Coronary artery (tissue), 2 donors: Measurements from ENCODE around the gene SLC9C2.
"Not testable (repeated sequence)": the region's sequence is repeated elsewhere in the genome, so short reads cannot be mapped to it uniquely, and the experiment has no call there.

ENCODE experiments used
- DNase-seq: peaks from one replicate; pipeline ENCODE4 v3.0.0-alpha.2; 2017; ENCODE audit warnings: low spot score
- H3K27ac ChIP-seq, 2 donors: fragments of 200-600 bp; sonication (generic); one replicate each; pipeline ENCODE4 v1.5.1; 2016 to 2019
- H3K4me3 ChIP-seq: fragments of 200-600 bp; sonication (generic); 2 replicates; pipeline ENCODE4 v1.5.1; 2016; ENCODE audit warnings: mild to moderate bottlenecking, moderate library complexity
- TF ChIP-seq, protein P1 (sequence below): fragments of 200-600 bp; sonication (generic); IDR thresholded peaks from one replicate; pipeline ENCODE4 v1.5.1; 2019; ENCODE audit warnings: antibody characterized with exemption

SLC9C2 gene

DNA sequence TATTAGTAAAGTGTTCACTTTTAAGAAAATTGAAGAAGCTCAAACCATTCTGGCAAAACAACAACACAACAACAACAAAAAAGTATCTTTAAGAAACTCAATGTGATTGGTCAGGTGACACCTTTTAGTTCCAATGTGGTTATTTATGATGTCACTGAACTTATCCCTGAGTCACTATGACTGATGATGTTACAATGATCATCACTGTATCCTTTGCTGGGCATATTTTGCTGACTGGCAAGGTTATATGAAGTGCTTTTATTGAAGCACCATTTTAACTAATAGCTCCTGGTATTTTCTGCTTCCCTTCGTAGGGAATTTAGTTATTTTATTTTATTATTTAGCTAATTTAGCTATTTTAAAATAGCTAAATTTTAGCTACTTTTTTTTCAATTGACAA lies 32.2 kb upstream of the SLC9C2 start, which contains the start of gene TEX50:
Gene TEX50 (plus strand): TSS at position 223 of the 400 bp plus-strand sequence. CDS start 184 bp downstream, outside the sequence.
- Histone ChIP-seq H3K4me3 (no peak within 1 kb of the TSS), H3K27ac (no peak within 1 kb of the TSS)
- no peak for DNase-seq
- TF ChIP-seq, protein P1, sequence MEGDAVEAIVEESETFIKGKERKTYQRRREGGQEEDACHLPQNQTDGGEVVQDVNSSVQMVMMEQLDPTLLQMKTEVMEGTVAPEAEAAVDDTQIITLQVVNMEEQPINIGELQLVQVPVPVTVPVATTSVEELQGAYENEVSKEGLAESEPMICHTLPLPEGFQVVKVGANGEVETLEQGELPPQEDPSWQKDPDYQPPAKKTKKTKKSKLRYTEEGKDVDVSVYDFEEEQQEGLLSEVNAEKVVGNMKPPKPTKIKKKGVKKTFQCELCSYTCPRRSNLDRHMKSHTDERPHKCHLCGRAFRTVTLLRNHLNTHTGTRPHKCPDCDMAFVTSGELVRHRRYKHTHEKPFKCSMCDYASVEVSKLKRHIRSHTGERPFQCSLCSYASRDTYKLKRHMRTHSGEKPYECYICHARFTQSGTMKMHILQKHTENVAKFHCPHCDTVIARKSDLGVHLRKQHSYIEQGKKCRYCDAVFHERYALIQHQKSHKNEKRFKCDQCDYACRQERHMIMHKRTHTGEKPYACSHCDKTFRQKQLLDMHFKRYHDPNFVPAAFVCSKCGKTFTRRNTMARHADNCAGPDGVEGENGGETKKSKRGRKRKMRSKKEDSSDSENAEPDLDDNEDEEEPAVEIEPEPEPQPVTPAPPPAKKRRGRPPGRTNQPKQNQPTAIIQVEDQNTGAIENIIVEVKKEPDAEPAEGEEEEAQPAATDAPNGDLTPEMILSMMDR: no peak

DNA sequence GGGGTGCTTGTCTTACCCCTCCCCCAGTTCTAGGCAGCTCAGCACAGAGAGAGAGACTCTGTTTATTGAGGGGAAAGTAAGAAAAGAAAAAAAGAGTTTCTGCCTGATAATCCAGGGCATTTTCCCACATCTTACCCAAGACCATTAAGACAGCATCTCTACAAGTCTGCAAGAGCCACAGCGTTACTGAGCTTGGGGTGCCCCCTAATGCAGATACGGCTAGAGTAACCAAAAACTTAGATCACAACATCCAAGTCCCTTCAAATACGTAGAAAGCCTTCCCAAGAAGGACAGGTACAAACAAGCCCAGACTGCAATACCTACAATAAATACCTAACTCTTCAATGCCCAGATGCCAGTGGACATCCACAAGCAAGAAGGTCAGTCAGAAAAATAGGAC lies 26.0 kb upstream of the SLC9C2 start:
- TF ChIP-seq, protein P1: no peak
- Histone ChIP-seq H3K27ac (no peak overlapping the region), H3K4me3 (no peak overlapping the region)
- no peak for DNase-seq

DNA sequence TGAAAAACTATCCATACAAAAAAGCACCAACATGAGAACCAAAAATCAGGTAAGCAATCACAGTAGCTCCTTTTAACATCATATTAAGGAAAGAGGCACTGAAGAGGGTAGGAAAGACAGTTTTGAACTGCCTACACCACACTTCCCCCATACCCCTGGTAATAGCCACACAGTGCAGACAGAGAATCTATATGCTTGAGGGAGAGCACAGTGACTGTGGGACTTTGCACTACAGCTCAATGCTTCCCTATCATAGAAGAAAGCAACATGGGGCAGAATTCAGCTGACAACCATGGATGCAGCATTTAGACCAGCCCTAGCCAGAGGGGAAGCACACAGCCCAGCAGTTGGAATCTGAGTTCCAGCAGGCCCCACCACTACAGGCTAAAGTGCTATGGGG lies 24.4 kb upstream of the SLC9C2 start:
- H3K4me3 ChIP-seq: no peak overlapping the region
- H3K27ac ChIP-seq: no peak overlapping the region
- no peak for DNase-seq
- TF ChIP-seq, protein P1: no peak

DNA sequence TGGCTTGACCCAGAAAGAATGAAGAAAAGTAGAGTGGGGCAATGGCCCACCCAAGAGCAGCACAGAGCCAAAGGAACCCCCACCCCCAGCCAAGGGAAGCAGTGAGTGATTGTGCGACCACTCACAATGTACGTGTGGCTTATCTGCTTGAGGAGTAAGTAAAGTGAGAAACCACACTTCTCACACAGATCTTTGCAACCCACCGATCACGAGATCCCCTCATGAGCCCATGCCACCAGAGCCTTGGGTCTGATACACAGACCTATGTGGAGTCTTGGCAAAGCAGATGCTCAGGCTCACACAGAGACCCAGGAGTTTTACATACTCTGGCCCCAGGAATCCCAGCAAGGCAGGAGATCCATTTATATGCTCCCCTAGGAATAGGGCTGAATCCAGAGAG lies 14.0 kb upstream of the SLC9C2 start:
- DNase-seq: no peak

DNA sequence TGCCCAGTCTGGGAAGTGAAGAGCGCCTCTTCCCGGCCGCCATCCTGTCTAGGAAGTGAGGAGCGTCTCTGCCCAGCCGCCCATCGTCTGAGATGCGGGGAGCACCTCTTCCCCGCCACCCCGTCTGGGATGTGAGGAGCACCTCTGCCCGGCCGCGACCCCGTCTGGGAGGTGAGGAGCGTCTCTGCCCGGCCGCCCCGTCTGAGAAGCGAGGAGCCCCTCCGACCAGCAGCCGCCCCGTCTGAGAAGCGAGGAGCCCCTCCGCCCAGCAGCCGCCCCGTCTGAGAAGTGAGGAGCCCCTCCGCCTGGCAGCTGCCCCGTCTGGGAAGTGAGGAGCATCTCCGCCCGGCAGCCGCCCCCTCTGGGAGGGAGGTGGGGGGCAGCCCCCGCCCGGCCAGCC lies 10.2 kb upstream of the SLC9C2 start:
- not testable (repeated sequence) for H3K4me3 ChIP-seq, DNase-seq, H3K27ac ChIP-seq

More for the DNA sequence above, 14.0 kb upstream of the SLC9C2 start:
- Histone ChIP-seq H3K27ac (no peak overlapping the region), H3K4me3 (no peak overlapping the region)
- TF ChIP-seq, protein P1: no peak

DNA sequence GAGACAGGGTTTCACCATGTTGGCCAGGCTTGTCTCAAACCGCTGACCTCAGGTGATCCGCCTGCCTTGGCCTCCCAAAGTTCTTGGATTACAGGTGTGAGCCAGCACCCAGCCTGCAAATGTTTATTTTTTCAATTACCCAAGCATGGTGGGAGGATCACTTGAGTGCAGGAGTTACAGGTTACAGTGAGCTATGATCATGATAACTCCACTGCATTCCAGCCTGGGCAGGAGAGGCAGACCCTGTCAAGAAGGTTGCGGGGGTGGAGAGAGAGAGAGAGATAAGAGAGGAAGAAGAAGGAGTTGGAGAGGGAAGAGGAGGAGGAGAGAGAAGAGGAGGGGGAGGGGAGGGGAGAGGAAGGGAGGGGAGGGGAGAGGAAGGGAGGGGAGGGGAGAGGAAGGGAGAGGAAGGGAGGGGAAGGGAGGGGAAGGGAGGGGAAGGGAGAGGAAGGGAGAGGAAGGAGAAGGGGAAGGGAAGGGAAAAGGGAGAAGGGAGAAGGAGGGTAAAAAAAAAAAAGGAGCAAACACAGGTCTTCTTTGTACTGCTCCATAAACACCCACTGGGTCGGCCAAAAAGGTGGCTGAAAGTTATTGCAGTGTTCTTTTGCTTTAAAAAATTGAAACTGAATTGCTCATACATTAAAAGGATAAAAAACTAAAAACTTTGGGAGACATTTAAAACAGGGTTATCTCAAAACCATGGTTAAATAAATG lies 5.8 kb upstream of the SLC9C2 start:
- H3K4me3 ChIP-seq: no peak overlapping the region
- no peak overlapping the region for H3K27ac ChIP-seq
- TF ChIP-seq, protein P1: no peak
- DNase-seq: no peak

DNA sequence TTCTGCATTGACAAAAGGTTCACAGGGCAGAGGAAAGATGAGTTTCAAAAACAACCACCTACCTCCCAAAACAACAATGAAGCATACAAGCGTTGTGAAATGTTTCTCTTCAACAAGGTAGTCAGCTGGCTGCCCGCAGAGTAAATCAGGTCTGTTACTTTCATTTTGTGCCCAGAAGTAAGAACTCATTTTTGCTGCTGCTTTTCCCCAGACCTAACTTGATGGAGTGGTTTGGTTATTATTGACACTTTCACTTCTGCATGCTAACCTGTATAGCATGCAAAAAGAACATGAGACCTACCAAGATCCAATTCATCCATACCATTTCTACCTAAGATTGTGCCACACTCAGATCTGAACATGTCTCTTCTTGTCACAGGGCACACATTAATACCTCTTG lies 1.3 kb downstream of the SLC9C2 start:
- no peak overlapping the region for H3K4me3 ChIP-seq
- no peak overlapping the region for H3K27ac ChIP-seq
- TF ChIP-seq, protein P1: no peak
- no peak for DNase-seq
